Upper lobe of left lung (tissue), 4 donors: ENCODE results near the gene IRF1.

Source experiments
- CTCF ChIP-seq, 6 experiments: fragments of 450-650 bp in 4 of 6; fragments of 200-600 bp in 2 of 6; sonication (generic) in 2 of 6; IDR thresholded peaks; one replicate each; pipeline ENCODE4 v1.5.1; 2016 to 2019; ENCODE audit warnings: antibody characterized with exemption in 6 of 6
- POLR2A ChIP-seq, 4 donors: fragments of 450-650 bp; IDR thresholded peaks; one replicate each; pipeline ENCODE4 v1.5.1; 2016 to 2017; ENCODE audit warnings: antibody characterized with exemption in 4 of 4, mild to moderate bottlenecking in 2 of 4

DNA sequence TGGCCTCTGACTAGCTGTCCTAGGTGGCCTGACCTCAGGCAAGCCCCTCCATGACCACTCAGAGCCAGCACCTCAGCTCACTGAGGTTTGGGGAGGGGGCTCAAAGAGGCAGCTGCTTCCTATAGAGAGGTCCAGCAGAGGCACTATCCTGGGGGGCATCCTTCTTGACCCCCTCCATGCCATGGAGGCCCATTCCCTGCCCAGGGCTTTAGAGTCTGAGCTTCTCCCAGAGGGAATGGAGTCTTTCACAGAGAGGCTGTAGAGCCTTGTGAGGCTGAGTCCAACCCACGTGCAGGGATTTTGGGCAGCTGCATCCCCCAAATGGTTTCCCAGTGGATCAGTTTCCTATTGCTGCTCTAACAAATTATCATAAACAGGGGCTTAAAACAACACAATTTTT lies 16.9 kb downstream of the IRF1 start:
- no peak for TF ChIP-seq CTCF (IDR thresholded peaks at IDR 0.05)
- no peak for TF ChIP-seq POLR2A (IDR thresholded peaks at IDR 0.05)
